HG02798 (cell line): ENCODE results near the gene NFS1.

Experiments
- ATAC-seq: cut with Tn5 transposase; IDR thresholded peaks from one replicate; pipeline ENCODE4 v1.9.1; 2021; ENCODE audit warnings: mild to moderate bottlenecking; ENCODE audit not compliant: unreplicated experiment, poor library complexity

NFS1 gene

GRCh38 chr20:35619196-35620095 lies 79.7 kb downstream of the NFS1 start:
- ATAC-seq: peak; percentile 34

GRCh38 chr20:35618263-35619131 lies 80.7 kb downstream of the NFS1 start:
- no peak for ATAC-seq
